H1 (cell line): ENCODE results near the gene LYPD3. TPM values are rescaled to one million over a fixed set of nuclear protein-coding genes. Genes with fewer than 3 reads are reported as not detected.

Source experiments
- ATF2 ChIP-seq: IDR thresholded peaks from 2 replicates; pipeline ENCODE4 v1.6.1; 2012; ENCODE audit warnings: low read length, inconsistent platforms
- CHD7 ChIP-seq: fragments of 300-600 bp; sonication (generic); IDR thresholded peaks from 2 replicates; pipeline ENCODE4 v1.7.1; 2012; ENCODE audit warnings: low read length, moderate library complexity, mild to moderate bottlenecking, inconsistent platforms; ENCODE audit not compliant: insufficient replicate concordance
- EGR1 ChIP-seq: IDR thresholded peaks from 2 replicates; pipeline ENCODE4 v1.6.1; 2011; ENCODE audit warnings: low read depth, low read length, borderline replicate concordance
- GABPA ChIP-seq: IDR thresholded peaks from 2 replicates; pipeline ENCODE4 v1.6.1; 2011; ENCODE audit warnings: mild to moderate bottlenecking, low read length, moderate library complexity, borderline replicate concordance; ENCODE audit not compliant: insufficient read depth
- HDAC2 ChIP-seq, 2 experiments: fragments of 300-600 bp in 1 of 2; sonication (generic) in 1 of 2; IDR thresholded peaks; 2 replicates each; pipeline ENCODE4 v1.6.1; 2011 to 2012; ENCODE audit warnings: low read depth in 2 of 2, low read length in 2 of 2, mild to moderate bottlenecking in 2 of 2, moderate library complexity in 2 of 2, borderline replicate concordance in 1 of 2, inconsistent platforms in 1 of 2
- HDAC6 ChIP-seq: IDR thresholded peaks from one replicate; pipeline ENCODE4 v1.7.1; 2012; ENCODE audit warnings: low read depth, mild to moderate bottlenecking, inconsistent platforms, low read length, moderate library complexity
- PHF8 ChIP-seq: fragments of 200-600 bp; sonication (generic); conservative IDR thresholded peaks from 2 replicates; pipeline ENCODE4 v1.7.1; 2012; ENCODE audit warnings: low read depth, mild to moderate bottlenecking, inconsistent platforms, low read length, moderate library complexity
- RBBP5 ChIP-seq: IDR thresholded peaks from 2 replicates; pipeline ENCODE4 v1.7.1; 2012; ENCODE audit warnings: low read depth, mild to moderate bottlenecking, inconsistent platforms, low read length, moderate library complexity, borderline replicate concordance
- SRF ChIP-seq: IDR thresholded peaks from 2 replicates; pipeline ENCODE4 v1.6.1; 2011; ENCODE audit warnings: mild to moderate bottlenecking, low read depth, low read length, moderate library complexity
- TBP ChIP-seq: IDR thresholded peaks from 2 replicates; pipeline ENCODE4 v1.6.1; 2011; ENCODE audit warnings: low read depth, low read length, improper control_type of control experiment
- polyA plus RNA-seq, 7 experiments: library from polyadenylated mRNA; depleted of rRNA in 3 of 7; stranded (reverse) in 5 of 7; unstranded in 2 of 7; fragments of >200 nt in 5 of 7; fragments of 200-250 nt in 2 of 7; gene quantifications; 1 replicate in 5 of 7; 2 replicates in 1 of 7; 4 replicates in 1 of 7; pipeline versions ENCODE4 v1.2.1 to v1.2.3, GENCODE V29; 2011 to 2013; ENCODE audit warnings: missing spikeins in 2 of 7, mixed read lengths in 2 of 7
- total RNA-seq: library from RNA; stranded (reverse); fragmentation: NEBNext Ultra II Directional; extraction: Animal tissue kit (Norgen Biotek cat#: 25700); gene quantifications from 2 replicates; pipeline ENCODE4 v1.2.1, GENCODE V29; 2021

The LYPD3 gene
- total and polyA plus RNA-seq, 2 of the 8 experiments (the other 6 are each of a cell fraction or from before 2014, with no cell fraction given): 4.1 to 16.4 TPM

- no peak for TF ChIP-seq CHD7
- no peak for TF ChIP-seq ATF2
- no peak for TF ChIP-seq SRF
- no peak for TF ChIP-seq HDAC6
- no peak for TF ChIP-seq GABPA
- no peak for TF ChIP-seq TBP
- TF ChIP-seq PHF8: no peak
- no peak for TF ChIP-seq RBBP5
- TF ChIP-seq EGR1: no peak
- no peak for TF ChIP-seq HDAC2 (IDR thresholded peaks at IDR 0.05; ENCODE audit: borderline replicate concordance in 1 of 2, low read depth in 2 of 2, low read length in 2 of 2)
These were observed 13.8 kb upstream of the LYPD3 start (continued) for GRCh38 chr19:43479226-43479625.
